HepG2 (cell line): ENCODE data around the gene GNB3. TPM values are rescaled to one million over a fixed set of nuclear protein-coding genes. Genes with fewer than 3 reads are reported as not detected.
A peak's percentile ranks its signal among the peaks of the same experiment; 100 is the strongest.

Experiments used
- FOXO1 ChIP-seq: sonication (generic); formaldehyde crosslinking; IDR thresholded peaks from 2 replicates; pipeline ENCODE4 v1.4.0; 2020; ENCODE audit warnings: missing genetic modification reagents
- HHEX ChIP-seq: IDR thresholded peaks from 2 replicates; pipeline ENCODE4 v1.6.1; 2016; ENCODE audit warnings: control low read depth
- HNRNPUL1 ChIP-seq: fragments of 200-400 bp; formaldehyde crosslinking; IDR thresholded peaks from 2 replicates; pipeline ENCODE4 v1.6.1; 2017; ENCODE audit warnings: low read depth, mild to moderate bottlenecking, low read length, moderate library complexity
- PRDM10 ChIP-seq: sonication (generic); formaldehyde crosslinking; IDR thresholded peaks from 2 replicates; pipeline ENCODE4 v1.4.0; 2020; ENCODE audit warnings: low read depth, missing genetic modification reagents
- RARG ChIP-seq: sonication (generic); formaldehyde crosslinking; IDR thresholded peaks from 2 replicates; pipeline ENCODE4 v1.4.0; 2020; ENCODE audit warnings: low read depth, mild to moderate bottlenecking, missing genetic modification reagents
- ZFY ChIP-seq: sonication (generic); formaldehyde crosslinking; IDR thresholded peaks from 2 replicates; pipeline ENCODE4 v1.4.0; 2020; ENCODE audit warnings: missing genetic modification reagents
- ZNF329 ChIP-seq: sonication (generic); formaldehyde crosslinking; IDR thresholded peaks from 2 replicates; pipeline ENCODE4 v1.9.0; 2021; ENCODE audit warnings: low read depth, mild to moderate bottlenecking, missing genetic modification reagents
- ZNF574 ChIP-seq: sonication (generic); formaldehyde crosslinking; IDR thresholded peaks from 2 replicates; pipeline ENCODE4 v1.4.0; 2020; ENCODE audit warnings: missing genetic modification reagents
- ZNF709 ChIP-seq: sonication (generic); formaldehyde crosslinking; IDR thresholded peaks from 2 replicates; pipeline ENCODE4 v1.5.0; 2020; ENCODE audit warnings: mild to moderate bottlenecking, missing genetic modification reagents
- polyA plus RNA-seq, 8 experiments: library from polyadenylated mRNA; depleted of rRNA in 3 of 8; stranded (reverse) in 7 of 8; unstranded in 1 of 8; fragments of >200 nt; fragmentation: Illumina TruSeq in 4 of 8; extraction: Trizol in 4 of 8; gene quantifications; 2 replicates each; pipeline versions ENCODE4 v1.2.1 to v1.2.3, GENCODE V29; 2011 to 2016; ENCODE audit warnings: low read depth in 4 of 8, missing spikeins in 1 of 8, mixed read lengths in 1 of 8; ENCODE audit not compliant: insufficient read depth in 1 of 8
- total RNA-seq, 5 experiments: library from RNA; depleted of rRNA; stranded (reverse); fragments of >200 nt; fragmentation: Illumina TruSeq; extraction: Trizol; gene quantifications; 2 replicates each; pipeline ENCODE4 v1.2.3, GENCODE V29; 2016; ENCODE audit warnings: low read depth in 1 of 5
- TF ChIP-seq, protein P1 (sequence below): IDR thresholded peaks from 2 replicates; pipeline ENCODE4 v1.6.1; 2016; ENCODE audit warnings: mild to moderate bottlenecking, missing biosample characterization, missing genetic modification reagents
- TF ChIP-seq, protein P2 (sequence below): sonication (generic); formaldehyde crosslinking; conservative IDR thresholded peaks from 2 replicates; pipeline ENCODE4 v1.5.0; 2020; ENCODE audit warnings: missing genetic modification reagents
- TF ChIP-seq, protein P3 (sequence below): sonication (generic); formaldehyde crosslinking; IDR thresholded peaks from 2 replicates; pipeline ENCODE4 v1.9.0; 2022; ENCODE audit warnings: low read depth, missing genetic modification reagents
- TF ChIP-seq, protein P4 (sequence below): sonication (generic); formaldehyde crosslinking; IDR thresholded peaks from 2 replicates; pipeline ENCODE4 v1.9.0; 2022; ENCODE audit warnings: missing genetic modification reagents, mild to moderate bottlenecking, borderline replicate concordance
- TF ChIP-seq, protein P5 (sequence below): sonication (generic); formaldehyde crosslinking; IDR thresholded peaks from 2 replicates; pipeline ENCODE4 v1.4.0; 2020; ENCODE audit warnings: mild to moderate bottlenecking, missing genetic modification reagents
- TF ChIP-seq, protein P6 (sequence below): sonication (generic); formaldehyde crosslinking; IDR thresholded peaks from 2 replicates; pipeline ENCODE4 v1.4.0; 2020; ENCODE audit warnings: mild to moderate bottlenecking, missing genetic modification reagents

GNB3 gene
- total and polyA plus RNA-seq, 2 of the 13 experiments (the other 11 are each of a cell fraction or from before 2014, with no cell fraction given): 1.3 to 3.6 TPM

- TF ChIP-seq ZNF574 (CRISPR knock-in tag) (no peak), RARG (no peak), ZFY (CRISPR knock-in tag) (no peak), ZNF329 (no peak), ZNF709 (peak; percentile 4; the same call in 1 of the 2 replicates), FOXO1 (CRISPR knock-in tag) (no peak), HNRNPUL1 (no peak), PRDM10 (no peak), HHEX (no peak)
- TF ChIP-seq, protein P1, sequence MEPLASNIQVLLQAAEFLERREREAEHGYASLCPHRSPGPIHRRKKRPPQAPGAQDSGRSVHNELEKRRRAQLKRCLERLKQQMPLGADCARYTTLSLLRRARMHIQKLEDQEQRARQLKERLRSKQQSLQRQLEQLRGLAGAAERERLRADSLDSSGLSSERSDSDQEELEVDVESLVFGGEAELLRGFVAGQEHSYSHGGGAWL (CRISPR knock-in tag): no peak
- TF ChIP-seq, protein P2, sequence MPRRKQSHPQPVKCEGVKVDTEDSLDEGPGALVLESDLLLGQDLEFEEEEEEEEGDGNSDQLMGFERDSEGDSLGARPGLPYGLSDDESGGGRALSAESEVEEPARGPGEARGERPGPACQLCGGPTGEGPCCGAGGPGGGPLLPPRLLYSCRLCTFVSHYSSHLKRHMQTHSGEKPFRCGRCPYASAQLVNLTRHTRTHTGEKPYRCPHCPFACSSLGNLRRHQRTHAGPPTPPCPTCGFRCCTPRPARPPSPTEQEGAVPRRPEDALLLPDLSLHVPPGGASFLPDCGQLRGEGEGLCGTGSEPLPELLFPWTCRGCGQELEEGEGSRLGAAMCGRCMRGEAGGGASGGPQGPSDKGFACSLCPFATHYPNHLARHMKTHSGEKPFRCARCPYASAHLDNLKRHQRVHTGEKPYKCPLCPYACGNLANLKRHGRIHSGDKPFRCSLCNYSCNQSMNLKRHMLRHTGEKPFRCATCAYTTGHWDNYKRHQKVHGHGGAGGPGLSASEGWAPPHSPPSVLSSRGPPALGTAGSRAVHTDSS (CRISPR knock-in tag): 0 out of 2 replicates have a peak, but pooled peaks have one; percentile 22
- TF ChIP-seq, protein P3, sequence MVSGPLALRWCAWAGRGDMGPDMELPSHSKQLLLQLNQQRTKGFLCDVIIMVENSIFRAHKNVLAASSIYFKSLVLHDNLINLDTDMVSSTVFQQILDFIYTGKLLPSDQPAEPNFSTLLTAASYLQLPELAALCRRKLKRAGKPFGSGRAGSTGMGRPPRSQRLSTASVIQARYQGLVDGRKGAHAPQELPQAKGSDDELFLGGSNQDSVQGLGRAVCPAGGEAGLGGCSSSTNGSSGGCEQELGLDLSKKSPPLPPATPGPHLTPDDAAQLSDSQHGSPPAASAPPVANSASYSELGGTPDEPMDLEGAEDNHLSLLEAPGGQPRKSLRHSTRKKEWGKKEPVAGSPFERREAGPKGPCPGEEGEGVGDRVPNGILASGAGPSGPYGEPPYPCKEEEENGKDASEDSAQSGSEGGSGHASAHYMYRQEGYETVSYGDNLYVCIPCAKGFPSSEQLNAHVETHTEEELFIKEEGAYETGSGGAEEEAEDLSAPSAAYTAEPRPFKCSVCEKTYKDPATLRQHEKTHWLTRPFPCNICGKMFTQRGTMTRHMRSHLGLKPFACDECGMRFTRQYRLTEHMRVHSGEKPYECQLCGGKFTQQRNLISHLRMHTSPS: no peak; the same call in 1 of the 2 replicates
- TF ChIP-seq, protein P4, sequence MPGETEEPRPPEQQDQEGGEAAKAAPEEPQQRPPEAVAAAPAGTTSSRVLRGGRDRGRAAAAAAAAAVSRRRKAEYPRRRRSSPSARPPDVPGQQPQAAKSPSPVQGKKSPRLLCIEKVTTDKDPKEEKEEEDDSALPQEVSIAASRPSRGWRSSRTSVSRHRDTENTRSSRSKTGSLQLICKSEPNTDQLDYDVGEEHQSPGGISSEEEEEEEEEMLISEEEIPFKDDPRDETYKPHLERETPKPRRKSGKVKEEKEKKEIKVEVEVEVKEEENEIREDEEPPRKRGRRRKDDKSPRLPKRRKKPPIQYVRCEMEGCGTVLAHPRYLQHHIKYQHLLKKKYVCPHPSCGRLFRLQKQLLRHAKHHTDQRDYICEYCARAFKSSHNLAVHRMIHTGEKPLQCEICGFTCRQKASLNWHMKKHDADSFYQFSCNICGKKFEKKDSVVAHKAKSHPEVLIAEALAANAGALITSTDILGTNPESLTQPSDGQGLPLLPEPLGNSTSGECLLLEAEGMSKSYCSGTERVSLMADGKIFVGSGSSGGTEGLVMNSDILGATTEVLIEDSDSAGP (CRISPR knock-in tag): no peak
- TF ChIP-seq, protein P5, sequence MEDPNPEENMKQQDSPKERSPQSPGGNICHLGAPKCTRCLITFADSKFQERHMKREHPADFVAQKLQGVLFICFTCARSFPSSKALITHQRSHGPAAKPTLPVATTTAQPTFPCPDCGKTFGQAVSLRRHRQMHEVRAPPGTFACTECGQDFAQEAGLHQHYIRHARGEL (CRISPR knock-in tag): no peak
- TF ChIP-seq, protein P6, sequence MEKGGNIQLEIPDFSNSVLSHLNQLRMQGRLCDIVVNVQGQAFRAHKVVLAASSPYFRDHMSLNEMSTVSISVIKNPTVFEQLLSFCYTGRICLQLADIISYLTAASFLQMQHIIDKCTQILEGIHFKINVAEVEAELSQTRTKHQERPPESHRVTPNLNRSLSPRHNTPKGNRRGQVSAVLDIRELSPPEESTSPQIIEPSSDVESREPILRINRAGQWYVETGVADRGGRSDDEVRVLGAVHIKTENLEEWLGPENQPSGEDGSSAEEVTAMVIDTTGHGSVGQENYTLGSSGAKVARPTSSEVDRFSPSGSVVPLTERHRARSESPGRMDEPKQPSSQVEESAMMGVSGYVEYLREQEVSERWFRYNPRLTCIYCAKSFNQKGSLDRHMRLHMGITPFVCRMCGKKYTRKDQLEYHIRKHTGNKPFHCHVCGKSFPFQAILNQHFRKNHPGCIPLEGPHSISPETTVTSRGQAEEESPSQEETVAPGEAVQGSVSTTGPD (CRISPR knock-in tag): no peak
Observed at GRCh38 chr12:6866920-6867412, 26.2 kb downstream of the GNB3 start (continued).
